GM19193 (cell line): ENCODE measurements around the gene RAPGEF4.

Experiments
- POLR2A ChIP-seq: IDR thresholded peaks from 4 replicates; pipeline ENCODE4 v1.6.1; 2011; ENCODE audit not compliant: insufficient read depth, insufficient read length; ENCODE audit errors: extremely low read depth

The RAPGEF4 gene

DNA sequence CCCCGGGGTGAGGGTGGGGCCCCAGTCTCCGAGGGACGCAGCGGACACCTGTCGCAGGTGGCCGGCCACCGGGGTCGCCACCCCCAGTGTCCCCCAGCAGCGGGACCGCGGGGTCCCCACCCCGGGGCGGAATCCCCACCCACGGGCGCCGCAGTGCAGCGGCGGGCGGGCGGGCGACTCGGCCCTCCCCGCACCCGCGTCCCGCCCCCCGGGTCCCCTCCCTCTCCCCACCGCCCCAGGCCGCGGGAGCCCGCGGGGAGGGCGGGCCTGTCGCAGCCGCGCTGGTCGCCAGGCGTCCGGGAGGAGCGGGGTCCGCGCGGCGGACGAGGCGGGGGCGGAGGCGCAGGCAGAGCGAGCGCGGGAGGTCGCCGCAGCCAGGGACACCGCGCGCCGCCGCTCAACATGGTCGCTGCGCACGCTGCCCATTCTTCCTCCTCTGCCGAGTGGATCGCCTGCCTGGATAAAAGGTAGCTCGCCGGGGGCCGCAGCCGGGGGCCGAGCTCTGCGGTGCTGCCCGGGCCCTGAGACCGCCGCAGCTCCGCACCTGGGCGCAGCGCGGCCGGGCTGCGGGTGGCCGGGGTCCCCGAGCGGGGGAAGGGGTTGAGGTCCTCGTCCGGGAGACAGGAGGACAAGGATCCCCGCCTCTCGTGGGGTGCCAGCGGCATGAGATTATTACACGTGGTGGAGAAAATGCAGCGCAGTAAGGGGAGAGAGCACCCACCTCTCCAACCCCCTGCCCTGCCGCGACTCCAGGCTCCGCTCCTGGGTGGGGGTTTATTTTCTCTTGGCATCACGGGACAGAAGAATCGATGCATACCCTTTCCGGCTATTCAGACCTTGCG lies at the start of gene RAPGEF4:
Gene RAPGEF4 (plus strand): TSS at position 264 of the 842 bp plus-strand sequence. CDS start 139 bp downstream, at position 403.
- no peak for TF ChIP-seq POLR2A

DNA sequence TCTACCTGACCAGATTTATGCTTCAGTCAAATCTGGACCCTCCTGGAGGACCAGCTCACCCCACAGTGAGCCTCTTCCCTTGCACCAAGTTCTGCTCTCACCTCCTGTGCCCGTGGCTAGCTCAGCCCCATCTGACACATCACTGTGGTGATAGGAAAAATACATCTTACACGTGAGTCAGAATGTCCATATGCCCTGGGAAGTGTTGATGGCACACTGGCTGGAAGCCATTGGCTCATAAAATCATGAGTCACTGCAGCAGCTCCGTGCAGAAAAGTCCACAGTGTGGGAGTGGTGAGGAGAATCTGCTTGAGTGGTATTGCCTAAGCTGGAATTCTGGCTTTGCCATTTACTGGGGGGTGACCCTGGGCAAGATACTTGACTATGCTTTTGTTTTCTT lies 42.6 kb upstream of the RAPGEF4 start:
- no peak for TF ChIP-seq POLR2A

DNA sequence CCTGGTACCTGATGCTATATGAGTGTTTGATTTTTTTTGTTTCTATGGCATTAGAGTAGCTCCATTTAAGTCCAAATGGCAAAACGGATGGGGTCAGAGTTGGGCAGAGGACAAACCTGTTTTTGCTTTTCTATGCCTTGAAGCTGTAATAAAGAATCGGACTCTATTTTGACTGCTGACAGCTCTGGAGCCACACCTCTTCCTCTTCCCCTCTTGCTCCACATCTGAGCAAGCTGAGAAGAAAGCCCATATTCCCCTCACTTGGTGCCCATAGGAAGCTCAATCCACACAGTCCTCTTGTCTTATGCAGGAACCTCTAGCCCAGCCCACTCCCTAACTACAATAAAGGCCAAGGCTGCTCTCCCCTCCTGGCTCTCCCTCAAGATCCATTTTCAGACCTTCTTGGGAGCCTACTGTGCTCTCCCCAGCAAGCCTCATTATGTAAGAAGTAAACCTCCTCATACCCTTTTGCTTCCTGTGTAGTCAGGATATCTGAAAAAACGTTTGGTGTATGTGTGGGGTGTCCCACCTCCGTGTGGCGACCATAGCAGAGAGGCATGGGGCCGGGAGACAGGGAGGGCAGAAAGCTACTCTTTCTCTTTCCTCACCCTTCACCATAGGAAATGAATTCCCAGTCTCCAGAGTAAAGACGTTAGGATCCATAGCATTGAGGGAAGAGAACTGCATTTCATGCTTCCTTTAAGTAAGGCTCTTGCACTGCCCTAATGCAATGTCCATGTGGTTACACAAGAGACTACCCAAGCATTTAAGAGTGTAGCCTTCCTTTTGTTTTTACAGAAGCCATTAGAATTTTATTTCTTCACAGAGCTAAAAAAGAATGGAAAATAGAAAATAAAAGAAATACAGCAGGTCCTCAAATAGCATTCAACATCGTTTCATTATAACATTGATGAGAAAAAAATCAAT lies 41.9 kb upstream of the RAPGEF4 start:
- no peak for TF ChIP-seq POLR2A

DNA sequence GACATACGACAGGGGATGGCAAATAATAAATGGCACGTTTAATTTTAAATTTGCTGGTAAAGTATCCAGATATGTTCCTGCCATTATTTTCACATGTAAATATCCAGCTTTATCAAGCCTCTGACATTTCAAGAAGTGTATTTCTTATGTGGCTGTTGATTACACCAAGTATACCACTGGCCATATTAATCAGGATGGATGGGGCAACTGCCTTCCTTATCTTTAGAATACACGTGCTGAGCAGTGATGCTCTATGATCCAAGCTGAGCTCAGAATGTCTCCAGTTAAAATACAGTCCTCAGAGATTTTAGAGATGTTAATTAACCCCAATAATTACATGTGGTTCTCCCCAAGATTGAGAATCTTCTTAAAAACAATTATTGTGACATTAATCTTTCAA lies 38.3 kb upstream of the RAPGEF4 start:
- TF ChIP-seq POLR2A, result no peak

DNA sequence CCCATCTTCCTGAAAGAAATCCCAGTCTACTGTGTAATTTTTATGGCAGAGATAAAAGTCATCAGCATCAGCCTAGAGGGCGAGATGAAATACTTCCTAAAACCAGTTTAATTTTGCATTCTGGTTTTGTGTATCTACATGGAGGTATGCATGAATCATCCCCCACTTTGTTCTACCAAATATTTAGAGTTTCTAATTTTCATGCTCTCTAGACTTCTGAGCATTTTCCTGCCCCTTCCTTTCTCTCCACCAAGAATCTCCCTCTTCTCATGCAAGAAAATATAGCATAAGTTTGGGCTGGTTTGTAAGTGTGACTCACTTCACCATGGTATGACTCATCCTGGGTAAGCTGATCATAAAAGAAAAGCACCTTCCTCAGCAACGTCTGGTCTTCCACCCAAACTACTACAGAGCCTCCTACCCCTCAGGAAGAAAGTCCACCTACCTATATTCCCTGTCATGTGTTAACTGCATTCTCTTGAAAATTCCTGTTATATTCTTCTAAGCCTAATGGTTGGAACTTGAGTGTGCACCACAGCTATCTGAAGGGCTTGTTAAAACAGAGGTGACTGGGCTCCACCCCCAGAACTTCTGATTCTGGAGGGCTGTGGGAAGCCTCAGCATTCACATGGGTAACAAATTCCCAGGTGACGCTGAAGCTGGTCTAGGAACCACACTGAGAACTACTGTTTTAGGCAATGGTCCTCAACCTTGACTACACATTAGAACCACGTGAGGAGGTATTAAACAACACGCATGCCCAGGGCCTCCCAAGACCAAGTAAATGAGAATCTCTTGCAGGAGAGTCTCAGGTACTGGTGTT lies 37.4 kb upstream of the RAPGEF4 start:
- TF ChIP-seq POLR2A, result no peak

DNA sequence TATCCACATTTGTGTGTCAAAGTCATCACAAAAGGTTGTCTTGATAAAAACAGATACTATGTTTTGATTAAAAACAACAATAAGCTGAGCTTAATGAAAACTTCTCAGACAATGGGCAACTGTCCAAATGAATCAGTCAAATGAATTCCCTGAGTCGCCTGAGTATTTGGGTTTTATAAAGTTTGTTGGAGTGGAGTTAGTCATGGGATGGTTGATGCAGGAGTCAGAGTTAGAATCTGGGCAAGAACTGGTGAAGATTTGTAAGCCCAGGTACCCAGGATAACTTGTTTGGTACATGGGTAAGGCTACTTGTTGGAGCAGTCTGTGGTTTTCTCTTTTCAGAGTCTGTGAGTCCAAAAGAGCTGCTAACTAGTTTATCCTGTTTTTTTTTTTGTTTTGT lies 34.4 kb upstream of the RAPGEF4 start:
- no peak for TF ChIP-seq POLR2A

DNA sequence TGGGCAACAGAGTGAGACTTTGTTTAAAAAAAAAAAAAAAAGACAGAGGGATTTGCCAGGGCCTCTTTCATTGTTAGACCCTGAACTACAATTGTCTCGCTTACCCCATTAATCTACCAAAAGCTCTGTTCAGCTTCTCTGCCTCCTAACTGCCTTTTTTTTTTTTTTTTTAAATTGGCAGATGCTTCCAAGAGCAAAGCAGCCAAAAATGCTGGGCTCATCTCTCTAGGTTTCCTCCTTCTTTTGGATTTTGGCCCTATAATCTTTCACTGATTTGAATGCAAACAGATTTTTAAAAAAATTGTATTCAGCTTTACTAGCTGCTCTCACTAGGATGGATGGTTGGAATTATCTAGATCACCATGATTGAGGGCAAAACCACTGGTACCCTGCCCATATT lies 33.2 kb upstream of the RAPGEF4 start:
- no peak for TF ChIP-seq POLR2A

DNA sequence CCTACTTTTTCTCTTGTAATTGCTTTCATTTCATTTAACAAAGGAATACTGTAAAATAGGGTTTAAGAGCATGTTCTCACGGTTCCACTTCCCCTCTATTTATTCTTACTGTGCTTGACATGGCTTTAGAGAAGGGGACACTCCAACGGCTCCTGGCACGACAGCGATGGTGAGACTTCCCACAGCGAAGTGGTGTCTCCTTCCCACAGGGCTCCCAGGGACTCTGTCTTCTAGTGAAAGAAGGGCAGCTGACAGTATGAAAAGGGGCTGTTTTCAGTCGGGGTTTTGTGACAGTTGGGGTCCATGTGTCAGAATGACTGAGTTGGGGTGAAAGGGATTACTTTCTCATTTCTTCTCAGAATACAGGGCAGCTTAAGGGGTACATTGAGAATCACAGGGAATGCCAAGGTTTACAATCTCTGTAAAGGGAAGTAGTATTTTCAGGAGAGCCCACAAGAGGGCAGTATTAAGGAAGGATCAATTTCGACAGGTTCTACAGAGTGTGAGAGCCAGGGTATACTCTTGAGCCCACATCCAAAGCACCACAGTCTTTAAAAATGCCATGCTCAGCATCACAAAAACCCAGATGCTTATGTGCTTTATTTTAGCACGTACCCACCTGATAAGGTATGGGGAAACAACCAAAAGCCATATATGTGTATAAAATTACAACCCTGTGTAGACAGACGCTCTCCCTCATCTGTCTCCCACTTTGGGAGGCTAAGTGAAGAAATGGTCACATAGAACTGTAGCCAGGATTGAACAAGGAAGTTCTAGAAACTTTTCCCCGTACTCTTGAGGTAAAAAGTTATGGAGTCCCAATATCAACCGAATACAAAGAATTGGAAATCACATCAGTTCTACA lies 31.3 kb upstream of the RAPGEF4 start:
- no peak for TF ChIP-seq POLR2A

DNA sequence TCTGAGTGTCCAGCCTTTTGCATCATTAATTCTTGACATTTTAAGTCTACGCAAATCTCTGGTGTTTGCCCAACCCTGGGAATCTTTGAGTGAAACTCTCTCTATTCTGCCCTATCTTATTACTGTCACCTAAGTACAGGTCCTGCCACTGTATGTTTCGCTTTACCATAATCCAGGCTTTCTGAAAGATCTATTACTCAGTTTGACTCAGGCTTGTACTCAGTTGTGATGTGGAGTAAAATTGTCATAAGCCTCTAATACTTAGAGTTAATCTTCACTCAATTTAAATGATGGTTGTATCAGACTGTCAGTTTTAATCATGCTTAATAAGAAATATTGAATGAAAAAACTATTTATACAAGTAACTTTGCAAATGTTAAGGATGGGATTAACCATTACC lies 30.3 kb upstream of the RAPGEF4 start:
- no peak for TF ChIP-seq POLR2A

DNA sequence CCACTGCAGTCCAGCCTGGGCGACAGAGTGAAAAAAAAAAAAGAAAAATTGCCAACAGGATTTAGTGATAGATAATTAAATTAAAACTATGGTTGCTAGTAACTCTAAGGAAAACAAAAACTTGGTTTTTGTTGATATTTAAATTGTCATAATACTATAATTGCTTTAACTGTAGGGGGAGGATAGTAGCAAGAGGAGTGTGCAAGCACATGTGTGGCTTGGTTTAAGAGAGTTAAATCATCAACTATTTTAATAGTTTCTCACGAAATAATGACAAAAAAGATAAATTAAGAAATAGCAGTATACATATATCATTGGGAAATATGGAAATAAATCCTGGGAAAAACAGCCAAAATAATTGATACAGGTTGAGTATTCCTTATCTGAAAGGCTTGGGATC lies 27.4 kb upstream of the RAPGEF4 start:
- no peak for TF ChIP-seq POLR2A

DNA sequence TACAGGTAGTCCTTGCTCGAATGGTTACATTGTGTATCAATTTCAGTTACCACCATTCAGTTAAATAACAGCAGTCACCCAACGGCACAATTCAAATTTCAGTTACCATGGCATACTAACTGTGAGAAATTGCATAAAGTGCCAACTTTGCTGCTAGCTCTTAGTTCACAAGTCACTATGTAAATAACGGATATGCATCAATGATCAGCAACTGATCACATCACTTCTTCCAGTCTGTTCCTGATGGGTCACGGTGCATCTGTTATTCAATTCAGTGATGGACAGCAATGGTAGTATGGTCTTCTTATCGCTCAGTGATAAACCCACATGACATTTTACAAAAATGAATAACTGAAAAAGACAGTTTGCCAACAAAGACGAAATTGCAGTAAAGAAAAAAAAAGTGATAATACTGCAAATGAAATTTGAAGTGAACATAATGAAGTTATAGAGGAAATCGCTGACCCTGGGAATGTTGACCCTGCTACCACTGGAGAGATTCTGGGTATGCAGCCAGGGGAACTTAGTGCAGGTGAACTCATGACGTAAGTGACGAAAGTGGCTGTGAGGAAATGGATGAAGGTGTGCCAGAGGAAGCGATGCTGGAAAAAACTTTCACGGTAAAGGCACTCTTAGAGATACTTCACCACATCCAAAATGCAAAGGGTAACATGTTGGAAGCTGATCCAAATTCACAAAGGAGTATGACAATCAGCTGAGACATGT lies 25.9 kb upstream of the RAPGEF4 start:
- TF ChIP-seq POLR2A, result no peak

DNA sequence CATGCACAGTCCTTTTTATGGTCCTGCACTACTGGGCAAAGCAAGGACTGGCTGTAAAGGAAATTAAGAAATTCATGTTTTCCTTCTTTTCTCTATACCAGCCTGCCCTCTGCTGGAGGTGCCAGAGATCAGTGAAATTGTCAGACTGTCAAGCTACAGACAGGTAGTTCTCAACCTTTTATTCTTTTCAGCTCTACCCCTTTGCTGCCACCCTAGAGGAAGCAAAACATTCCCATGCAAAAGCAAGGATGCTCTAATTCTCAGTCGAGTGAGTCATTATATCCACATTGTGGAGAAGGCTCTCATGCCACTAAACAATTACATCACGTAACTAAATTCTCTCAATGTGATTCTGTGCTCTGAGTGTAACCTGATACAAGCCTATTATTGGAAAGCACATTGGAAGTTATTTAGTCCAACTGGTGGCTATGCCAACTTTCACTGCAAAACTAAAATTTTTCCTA lies 25.0 kb upstream of the RAPGEF4 start:
- no peak for TF ChIP-seq POLR2A

DNA sequence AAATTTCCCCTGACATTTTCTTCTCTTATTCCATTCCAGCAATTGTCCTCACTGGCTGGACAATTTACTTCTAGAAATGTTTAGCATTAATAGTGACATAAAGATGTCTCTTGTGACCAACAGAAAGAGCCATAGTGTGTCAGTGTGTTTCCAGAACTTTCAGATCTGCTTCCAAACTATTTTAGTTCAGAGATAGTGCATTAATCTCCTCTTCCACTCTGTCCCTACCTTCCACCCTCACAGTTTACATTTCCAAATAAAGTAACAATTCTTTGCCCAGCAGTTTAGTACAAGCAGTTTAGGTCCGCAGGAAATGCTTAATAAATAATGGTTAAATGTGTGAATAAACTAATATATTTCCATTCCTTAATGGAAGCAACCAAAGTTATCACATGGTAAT lies 24.5 kb upstream of the RAPGEF4 start:
- no peak for TF ChIP-seq POLR2A

DNA sequence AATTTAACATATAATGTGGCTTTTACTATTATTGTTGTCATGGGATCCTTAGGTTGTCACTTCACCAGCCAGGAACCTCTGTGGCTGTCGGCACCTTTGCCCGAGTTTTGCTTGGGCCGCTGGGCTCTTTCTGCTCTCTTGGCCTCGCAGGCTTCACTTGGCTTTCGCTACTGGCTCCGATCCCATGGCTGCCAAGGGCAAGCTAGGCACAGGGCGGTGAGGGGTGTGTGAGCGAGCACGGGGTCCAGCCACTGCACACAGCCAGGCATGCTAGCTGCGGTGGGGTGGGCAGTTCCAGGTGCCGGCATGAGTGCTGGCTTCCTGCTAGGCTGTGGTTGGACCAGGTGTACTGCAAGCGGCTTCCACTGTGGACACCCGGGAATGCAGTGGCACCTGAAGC lies 23.4 kb upstream of the RAPGEF4 start:
- TF ChIP-seq POLR2A, result no peak

DNA sequence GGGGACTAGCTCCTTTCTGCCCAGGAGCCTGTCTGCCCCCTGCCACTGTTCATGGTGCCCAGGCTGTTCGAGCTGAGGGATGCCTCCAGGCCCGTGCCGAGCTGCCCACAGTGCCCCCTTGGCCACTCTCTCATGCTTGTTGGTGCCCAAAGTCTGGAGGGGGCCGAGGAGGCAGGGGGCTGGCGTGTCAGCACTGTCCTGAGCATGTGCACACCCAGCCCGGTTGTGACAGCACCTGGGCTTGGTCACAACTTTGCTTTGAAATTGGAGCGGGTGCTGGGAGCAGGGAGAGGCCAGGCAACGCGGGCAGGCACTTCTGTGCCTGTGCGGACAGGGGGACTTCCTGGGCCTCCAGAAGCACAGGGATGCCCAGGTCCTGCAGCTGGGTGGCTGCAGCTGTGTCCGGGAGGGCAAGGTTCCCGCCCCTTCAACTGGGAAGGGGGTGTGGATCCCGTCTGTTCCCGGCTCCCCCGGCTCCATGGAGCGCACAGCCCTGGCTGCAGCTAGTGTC lies 22.2 kb upstream of the RAPGEF4 start:
- no peak for TF ChIP-seq POLR2A
